GM23338 (cell line): ENCODE measurements around the gene SP9. TPM values are rescaled to one million over a fixed set of nuclear protein-coding genes. Genes with fewer than 3 reads are reported as not detected.

Experiments used
- ATAC-seq: fragments of 200-7000 bp; cut with Tn5 transposase; 3 replicates; pipeline ENCODE4 v1.9.1; 2020
- DNase-seq: peaks from one replicate; pipeline ENCODE4 v3.0.0-alpha.2; 2015; ENCODE audit warnings: low spot score
- H2AFZ ChIP-seq: fragments of 200-600 bp; sonication (generic); 2 replicates; pipeline ENCODE4 v1.8.0; 2016; ENCODE audit warnings: antibody characterized with exemption, mild to moderate bottlenecking, moderate library complexity
- H3F3A ChIP-seq: fragments of 200-600 bp; sonication (generic); replicated peaks from 2 replicates; pipeline ENCODE4 v1.8.0; 2017; ENCODE audit warnings: antibody characterized with exemption, mixed run types, low read depth
- H3K27ac ChIP-seq: fragments of 200-600 bp; sonication (generic); 2 replicates; pipeline ENCODE4 v1.6.1; 2016; ENCODE audit warnings: low read depth
- H3K27me3 ChIP-seq: fragments of 200-600 bp; sonication (generic); 2 replicates; pipeline ENCODE4 v1.8.0; 2016; ENCODE audit warnings: mild to moderate bottlenecking, mixed run types, moderate library complexity; ENCODE audit not compliant: insufficient read depth
- H3K36me3 ChIP-seq: fragments of 200-600 bp; sonication (generic); 2 replicates; pipeline ENCODE4 v1.8.0; 2016; ENCODE audit warnings: mild to moderate bottlenecking; ENCODE audit not compliant: insufficient read depth
- H3K4me1 ChIP-seq: fragments of 200-600 bp; sonication (generic); 2 replicates; pipeline ENCODE4 v1.8.0; 2016; ENCODE audit warnings: mild to moderate bottlenecking, moderate library complexity; ENCODE audit not compliant: insufficient read depth
- H3K4me2 ChIP-seq: fragments of 200-600 bp; sonication (generic); 2 replicates; pipeline ENCODE4 v1.7.1; 2017; ENCODE audit warnings: mixed run types
- H3K4me3 ChIP-seq: fragments of 200-600 bp; sonication (generic); 2 replicates; pipeline ENCODE4 v1.6.1; 2016; ENCODE audit warnings: mixed run types
- H3K79me2 ChIP-seq: fragments of 200-600 bp; sonication (generic); replicated peaks from 2 replicates; pipeline ENCODE4 v1.8.0; 2017; ENCODE audit warnings: mild to moderate bottlenecking; ENCODE audit not compliant: insufficient read depth
- H3K9me2 ChIP-seq: fragments of 200-600 bp; sonication (generic); 2 replicates; pipeline ENCODE4 v1.8.0; 2017; ENCODE audit not compliant: insufficient read depth
- H4K20me1 ChIP-seq: fragments of 200-600 bp; sonication (generic); replicated peaks from 2 replicates; pipeline ENCODE4 v1.8.0; 2017; ENCODE audit warnings: mild to moderate bottlenecking; ENCODE audit not compliant: insufficient read depth
- H3K27ac Mint-ChIP-seq: 2 replicates; pipeline ENCODE4 v1.8.0; 2020; ENCODE audit warnings: inconsistent platforms, mild to moderate bottlenecking, moderate library complexity, mixed read lengths
- H3K27me3 Mint-ChIP-seq: 3 replicates; pipeline ENCODE4 v1.8.0; 2022; ENCODE audit warnings: low read depth, mild to moderate bottlenecking, moderate library complexity, mixed read lengths, inconsistent platforms; ENCODE audit not compliant: insufficient read depth, poor library complexity
- H3K36me3 Mint-ChIP-seq: 3 replicates; pipeline ENCODE4 v1.8.0; 2021; ENCODE audit warnings: low read depth, mild to moderate bottlenecking, inconsistent platforms, moderate library complexity, mixed read lengths
- H3K4me1 Mint-ChIP-seq: 3 replicates; pipeline ENCODE4 v1.8.0; 2020; ENCODE audit warnings: mild to moderate bottlenecking, inconsistent platforms, mixed read lengths
- H3K4me3 Mint-ChIP-seq: 3 replicates; pipeline ENCODE4 v1.8.0; 2021; ENCODE audit warnings: moderate library complexity, mild to moderate bottlenecking, inconsistent platforms, mixed read lengths
- H3K9me3 Mint-ChIP-seq: 3 replicates; pipeline ENCODE4 v1.8.0; 2020; ENCODE audit warnings: moderate library complexity, mild to moderate bottlenecking, inconsistent platforms, mixed read lengths
- CREB1 ChIP-seq: fragments of 250-450 bp; sonication (Bioruptor Pico); IDR thresholded peaks from 2 replicates; pipeline ENCODE4 v1.5.0; 2020; ENCODE audit warnings: low read depth, mild to moderate bottlenecking, moderate library complexity
- CTCF ChIP-seq, 2 experiments: fragments of 200-600 bp in 1 of 2; sonication (generic) in 1 of 2; conservative IDR thresholded peaks; 2 replicates each; pipeline versions ENCODE4 v1.5.1 to v1.6.1; 2016 to 2017; ENCODE audit warnings: antibody characterized with exemption in 2 of 2, low read depth in 2 of 2, mild to moderate bottlenecking in 2 of 2, moderate library complexity in 1 of 2
- EZH2 ChIP-seq: fragments of 200-600 bp; sonication (generic); IDR thresholded peaks from one replicate; pipeline ENCODE4 v1.8.0; 2017; ENCODE audit warnings: antibody characterized with exemption, mild to moderate bottlenecking, low read depth; ENCODE audit not compliant: unreplicated experiment
- EZH2phosphoT487 ChIP-seq: fragments of 200-600 bp; sonication (generic); IDR thresholded peaks from one replicate; pipeline ENCODE4 v1.8.1; 2018; ENCODE audit warnings: antibody characterized with exemption; ENCODE audit not compliant: unreplicated experiment
- JUNB ChIP-seq: IDR thresholded peaks from one replicate; pipeline ENCODE4 v1.6.1; 2016; ENCODE audit warnings: antibody characterized with exemption; ENCODE audit not compliant: unreplicated experiment
- NANOG ChIP-seq: IDR thresholded peaks from 2 replicates; pipeline ENCODE4 v1.6.1; 2016; ENCODE audit warnings: antibody characterized with exemption, borderline replicate concordance
- POLR2AphosphoS5 ChIP-seq: IDR thresholded peaks from 2 replicates; pipeline ENCODE4 v1.6.1; 2016; ENCODE audit warnings: antibody characterized with exemption, low read depth
- ZNF331 ChIP-seq: fragments of 250-450 bp; sonication (Bioruptor Pico); IDR thresholded peaks from 2 replicates; pipeline ENCODE4 v1.5.0; 2020; ENCODE audit warnings: low read depth, mild to moderate bottlenecking, moderate library complexity
- ZNF462 ChIP-seq: fragments of 250-450 bp; sonication (Bioruptor Pico); IDR thresholded peaks from 2 replicates; pipeline ENCODE4 v1.5.0; 2020; ENCODE audit warnings: mild to moderate bottlenecking, moderate library complexity
- polyA plus RNA-seq: library from polyadenylated mRNA; unstranded; fragments of >200 nt; fragmentation: Nextera tagmentation; extraction: Ambion mirVana; gene quantifications from 2 replicates; pipeline ENCODE4 v1.2.1, GENCODE V29; 2016
- total RNA-seq: library from RNA; depleted of rRNA; stranded (reverse); fragments of >200 nt; shearing (Covaris generic); gene quantifications from 2 replicates; pipeline ENCODE4 v1.2.3, GENCODE V29; 2014

The SP9 gene
- total and polyA plus RNA-seq, 2 experiments from 2014 or later = 0.49 TPM; not detected in 1

- no peak overlapping the region for H2AFZ ChIP-seq
- Mint-ChIP-seq H3K4me1 (peaks cover 6% of the 10 kb centered on the region; the same call in 1 of the 3 replicates), H3K36me3 (no peaks in the 10 kb centered on the region), H3K27ac (no peak overlapping the region), H3K4me3 (no peak overlapping the region), H3K27me3 (peaks cover 2% of the 10 kb centered on the region), H3K9me3 (no peaks in the 10 kb centered on the region)
- DNase-seq = no peak
- H4K20me1 ChIP-seq = no peaks in the 10 kb centered on the region
- H3K9me2 ChIP-seq = no peaks in the 10 kb centered on the region; the same call in 1 of the 2 replicates
- H3K4me3 ChIP-seq = no peak overlapping the region
- H3F3A ChIP-seq = no peaks in the 10 kb centered on the region
- H3K4me2 ChIP-seq = 0 out of 2 replicates have a peak overlapping the region, but pooled peaks have one; percentile 45
- ATAC-seq = peak; percentile 49; the same call in 2 of the 3 replicates
- H3K27ac ChIP-seq = no peak overlapping the region
- H3K4me1 ChIP-seq = peaks cover 8% of the 10 kb centered on the region
- no peak for TF ChIP-seq CREB1 (CRISPR knock-in tag)
- peak in 1 of 2 experiments; percentile 20; a peak in 2 of 4 replicates for TF ChIP-seq CTCF (conservative IDR thresholded peaks at IDR 0.05; ENCODE audit: low read depth in 2 of 2)
- TF ChIP-seq EZH2 = no peak
- H3K36me3 ChIP-seq = no peaks in the 10 kb centered on the region
- H3K27me3 ChIP-seq = no peaks in the 10 kb centered on the region
- no peaks in the 10 kb centered on the region for H3K79me2 ChIP-seq
Observed at GRCh38 chr2:174312581-174313234, 22.0 kb upstream of the SP9 start.

GRCh38 chr2:174322149-174322548 lies 12.6 kb upstream of the SP9 start:
- DNase-seq = no peak
- H3K36me3 ChIP-seq = no peaks in the 10 kb centered on the region
- H3K4me3 Mint-ChIP-seq = no peak overlapping the region
- no peaks in the 10 kb centered on the region for H3K79me2 ChIP-seq
- H3K4me1 ChIP-seq = peaks cover 10% of the 10 kb centered on the region; the same call in 1 of the 2 replicates
- no peak for ATAC-seq
- H3K4me3 ChIP-seq = no peak overlapping the region
- H3K27ac Mint-ChIP-seq = no peak overlapping the region
- no peaks in the 10 kb centered on the region for H3K9me2 ChIP-seq
- H3K36me3 Mint-ChIP-seq = no peaks in the 10 kb centered on the region; the same call in 2 of the 3 replicates
- no peaks in the 10 kb centered on the region for H4K20me1 ChIP-seq
- H3K4me2 ChIP-seq = no peak overlapping the region
- peaks cover under 1% of the 10 kb centered on the region for H3F3A ChIP-seq
- H3K9me3 Mint-ChIP-seq = no peaks in the 10 kb centered on the region
- peaks cover 8% of the 10 kb centered on the region for H3K4me1 Mint-ChIP-seq
- H3K27me3 ChIP-seq = peaks cover 33% of the 10 kb centered on the region
- H3K27ac ChIP-seq = no peak overlapping the region
- peaks cover 35% of the 10 kb centered on the region for H3K27me3 Mint-ChIP-seq
- H2AFZ ChIP-seq = no peak overlapping the region
- TF ChIP-seq JUNB (no peak), ZNF462 (CRISPR knock-in tag) (no peak), CTCF (conservative IDR thresholded peaks at IDR 0.05; ENCODE audit: low read depth in 2 of 2) (no peak), NANOG (no peak), POLR2AphosphoS5 (no peak), CREB1 (CRISPR knock-in tag) (no peak), EZH2phosphoT487 (no peak), EZH2 (no peak), ZNF331 (CRISPR knock-in tag) (no peak)
